OCI-M2 (cell line): Measurements from ENCODE around the gene OSBPL9.
"Not testable (repeated sequence)": the region's sequence is repeated elsewhere in the genome, so short reads cannot be mapped to it uniquely, and the experiment has no call there.

Source experiments
- DNase-seq: peaks from one replicate; lab custom pipeline; 2025; ENCODE audit not compliant: unreplicated experiment; lab: John Stamatoyannopoulos, UW

The OSBPL9 gene

GRCh38 chr1:51664421-51665240 lies 47.7 kb downstream of the OSBPL9 start:
- no peak for DNase-seq

DNA sequence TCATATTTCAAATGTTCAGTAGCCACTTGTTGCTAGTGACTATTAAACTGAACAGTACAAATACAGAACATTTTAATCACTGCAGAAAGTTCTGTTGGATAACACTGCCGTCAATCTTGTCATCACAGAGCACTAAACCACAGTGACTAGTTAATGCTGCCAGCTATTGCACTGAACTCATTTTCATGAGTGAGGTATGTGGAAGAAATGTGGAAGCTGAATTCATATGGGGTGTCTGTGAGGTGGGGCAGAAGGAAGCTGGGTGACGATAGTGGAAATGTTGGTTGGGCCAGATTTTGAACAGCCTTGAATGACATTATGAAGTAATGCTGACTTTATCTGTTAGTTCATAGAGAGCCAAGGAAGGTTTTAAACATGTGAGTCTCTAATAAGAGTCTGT lies 49.6 kb downstream of the OSBPL9 start:
- no peak for DNase-seq

GRCh38 chr1:51667561-51667960 lies 50.7 kb downstream of the OSBPL9 start:
- DNase-seq, result no peak

GRCh38 chr1:51669272-51669671 lies 52.4 kb downstream of the OSBPL9 start:
- DNase-seq, result no peak

DNA sequence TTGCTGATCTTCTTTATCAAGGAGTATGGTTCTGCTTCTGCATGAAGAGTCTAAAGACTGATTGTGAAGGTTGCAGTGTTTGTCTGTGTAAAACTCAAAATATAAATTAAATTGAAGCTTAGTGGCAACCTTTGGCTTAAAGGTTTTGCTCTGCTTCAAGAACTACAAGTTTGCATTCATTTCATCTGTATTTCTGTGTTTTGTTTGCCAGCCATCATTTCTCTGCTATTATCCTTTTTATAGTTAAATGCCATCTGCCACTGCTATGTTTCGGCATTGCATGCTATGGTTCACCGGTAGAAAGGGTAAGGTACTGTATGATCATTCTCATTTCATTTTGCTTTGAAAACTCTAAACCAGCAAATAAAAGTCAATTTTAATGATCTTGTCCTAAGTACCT lies 52.9 kb downstream of the OSBPL9 start:
- no peak for DNase-seq

- no peak for DNase-seq
Measured at GRCh38 chr1:51671527-51672325, 54.8 kb downstream of the OSBPL9 start.

- no peak for DNase-seq
Measured at GRCh38 chr1:51673279-51673678, 56.4 kb downstream of the OSBPL9 start.

- no peak for DNase-seq
Measured at GRCh38 chr1:51675177-51675780, 58.4 kb downstream of the OSBPL9 start.

DNA sequence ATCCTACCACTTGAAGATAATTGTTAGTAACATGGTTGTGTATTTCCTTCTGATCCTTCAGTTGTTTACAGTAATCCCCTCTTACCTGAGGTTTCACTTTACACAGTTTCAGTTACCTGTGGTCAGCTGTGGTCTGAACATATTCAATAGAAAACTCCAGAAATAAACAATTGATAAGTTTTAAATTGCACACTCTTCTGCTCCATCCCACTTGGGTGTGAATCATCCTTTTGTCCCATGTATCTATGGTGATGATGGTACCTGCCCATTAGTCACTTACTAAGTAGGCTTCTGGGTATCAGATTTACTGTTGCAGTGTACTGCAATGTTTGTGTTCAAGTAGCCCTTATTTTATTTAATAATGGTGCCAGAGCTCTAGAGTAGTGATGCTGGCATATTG lies 62.5 kb downstream of the OSBPL9 start:
- DNase-seq, result no peak

GRCh38 chr1:51684776-51685175 lies 67.9 kb downstream of the OSBPL9 start:
- no peak for DNase-seq

- DNase-seq, result no peak
Measured at GRCh38 chr1:51686450-51686849, 69.6 kb downstream of the OSBPL9 start.

GRCh38 chr1:51689075-51689440 lies 72.2 kb downstream of the OSBPL9 start:
- DNase-seq, result no peak

- DNase-seq, result no peak
Measured at GRCh38 chr1:51689643-51690042, 72.8 kb downstream of the OSBPL9 start.

- no peak for DNase-seq
Measured at GRCh38 chr1:51690285-51690961, 73.5 kb downstream of the OSBPL9 start.

DNA sequence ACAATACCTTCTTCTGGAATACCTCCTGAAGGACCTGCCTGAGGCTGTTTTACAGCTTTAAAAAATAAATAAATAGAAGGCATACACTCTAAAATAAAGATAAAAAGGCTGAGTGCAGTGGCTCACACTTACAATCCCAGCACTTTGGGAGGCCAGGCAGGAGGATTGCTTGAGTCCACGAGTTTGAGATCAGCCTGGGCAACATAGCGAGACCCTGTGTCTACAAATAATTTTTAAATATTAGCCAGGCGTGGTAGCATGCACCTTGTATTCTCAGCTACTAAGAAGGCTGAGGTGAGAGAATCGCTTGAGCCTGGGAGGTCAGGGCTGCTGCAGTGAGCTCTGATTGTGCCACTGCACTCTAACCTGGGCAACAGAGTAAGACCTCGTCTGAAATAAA lies 75.0 kb downstream of the OSBPL9 start:
- DNase-seq, result no peak

GRCh38 chr1:51693419-51694155 lies 76.7 kb downstream of the OSBPL9 start:
- no peak for DNase-seq

GRCh38 chr1:51697166-51697565 lies 80.3 kb downstream of the OSBPL9 start:
- DNase-seq, result no peak

GRCh38 chr1:51699391-51699790 lies 82.5 kb downstream of the OSBPL9 start:
- DNase-seq, result no peak

DNA sequence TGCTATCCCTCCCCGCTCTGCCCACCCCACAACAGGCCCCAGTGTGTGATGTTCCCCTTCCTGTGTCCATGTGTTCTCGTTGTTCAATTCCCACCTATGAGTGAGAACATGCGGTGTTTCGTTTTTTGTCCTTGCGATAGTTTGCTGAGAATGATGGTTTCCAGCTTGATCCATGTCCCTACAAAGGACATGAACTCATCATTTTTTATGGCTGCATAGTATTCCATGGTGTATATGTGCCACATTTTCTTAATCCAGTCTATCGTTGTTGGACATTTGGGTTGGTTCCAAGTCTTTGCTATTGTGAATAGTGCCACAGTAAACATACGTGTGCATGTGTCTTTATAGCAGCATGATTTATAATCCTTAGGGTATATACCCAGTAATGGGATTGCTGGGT lies 84.9 kb downstream of the OSBPL9 start:
- DNase-seq, result not testable (repeated sequence)

DNA sequence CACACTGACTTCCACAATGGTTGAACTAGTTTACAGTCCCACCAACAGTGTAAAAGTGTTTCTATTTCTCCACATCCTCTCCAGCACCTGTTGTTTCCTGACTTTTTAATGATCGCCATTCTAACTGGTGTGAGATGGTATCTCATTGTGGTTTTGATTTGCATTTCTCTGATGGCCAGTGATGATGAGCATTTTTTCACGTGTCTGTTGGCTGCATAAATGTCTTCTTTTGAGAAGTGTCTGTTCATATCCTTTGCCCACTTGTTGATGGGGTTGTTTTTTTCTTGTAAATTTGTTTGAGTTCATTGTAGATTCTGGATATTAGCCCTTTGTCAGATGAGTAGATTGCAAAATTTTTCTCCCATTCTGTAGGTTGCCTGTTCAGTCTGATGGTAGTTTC lies 85.3 kb downstream of the OSBPL9 start:
- not testable (repeated sequence) for DNase-seq

DNA sequence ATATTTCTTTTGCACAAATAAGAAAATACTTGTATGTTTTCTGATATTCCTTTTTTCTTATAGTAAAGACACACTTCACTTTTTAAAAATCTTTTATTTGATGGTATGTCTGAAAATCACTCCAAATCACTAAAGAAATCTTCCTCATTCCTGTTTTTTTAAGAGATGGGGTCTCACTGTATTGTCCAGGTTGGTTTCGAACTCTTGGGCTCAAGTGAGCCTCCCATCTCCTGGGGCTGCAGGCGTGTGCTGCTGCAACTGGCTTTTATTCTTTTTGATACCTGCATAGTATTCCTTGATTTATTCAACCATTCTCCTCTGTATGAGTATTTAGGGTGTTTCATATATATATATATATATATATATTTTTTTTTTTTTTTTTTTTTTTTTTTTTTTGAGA lies 88.1 kb downstream of the OSBPL9 start:
- DNase-seq, result no peak
